Measurements from ENCODE around the gene PSG3. TPM values are rescaled to one million over a fixed set of nuclear protein-coding genes. Genes with fewer than 3 reads are reported as not detected.
"Not testable (repeated sequence)": the region's sequence is repeated elsewhere in the genome, so short reads cannot be mapped to it uniquely, and the experiment has no call there.

PSG3 gene
- 0.11 TPM for polyA plus RNA-seq (2013, experiment 1 of 2; ENCODE audit: insufficient read length)
- polyA plus RNA-seq (2013, experiment 2 of 2; ENCODE audit: insufficient read length): not detected

DNA sequence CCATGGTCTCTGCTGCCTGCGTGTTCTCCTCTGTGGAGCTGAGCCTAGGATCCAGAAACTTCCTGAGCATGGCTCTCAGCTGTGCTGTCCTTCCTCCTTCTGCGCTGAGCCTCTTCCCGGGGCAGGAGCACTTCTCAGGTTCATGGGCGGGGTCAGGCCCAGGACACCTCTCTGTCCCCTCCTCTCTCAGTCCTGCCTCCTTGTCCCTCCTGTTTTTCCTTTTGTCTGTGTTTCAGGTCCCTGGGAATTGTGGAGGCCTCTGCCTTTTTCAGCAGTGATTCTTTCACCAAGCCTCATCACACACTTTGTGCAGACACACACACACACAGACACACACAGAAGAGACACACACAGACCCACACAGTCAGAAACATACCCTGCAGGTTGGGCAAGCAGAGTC is at the start of gene PSG3:
TSS of gene PSG3 (minus strand) at position 101 of the 400 bp plus-strand sequence. CDS start at position 4, 97 bp downstream.
- DNase-seq: not testable (repeated sequence)

DNA sequence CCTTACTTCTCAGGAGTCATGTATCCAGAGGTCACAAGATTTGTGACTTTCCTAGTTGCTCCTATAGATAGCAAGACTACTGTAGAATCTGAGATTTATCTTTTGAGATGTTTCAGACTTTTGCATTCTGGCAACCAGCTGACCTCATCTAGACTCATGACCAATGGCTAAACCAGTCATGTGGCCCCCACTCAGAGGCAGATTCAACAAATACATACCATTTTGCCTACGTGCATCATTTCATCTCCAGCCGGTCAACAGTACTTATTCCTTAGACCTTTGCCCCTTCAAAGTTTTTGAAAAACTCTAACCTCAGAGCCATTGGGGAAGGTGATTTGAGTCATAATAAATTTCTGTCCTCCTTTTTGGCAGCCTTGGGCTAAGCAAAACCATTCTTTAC is 48.5 kb upstream of the PSG3 start:
- DNase-seq: not testable (repeated sequence)

DNA sequence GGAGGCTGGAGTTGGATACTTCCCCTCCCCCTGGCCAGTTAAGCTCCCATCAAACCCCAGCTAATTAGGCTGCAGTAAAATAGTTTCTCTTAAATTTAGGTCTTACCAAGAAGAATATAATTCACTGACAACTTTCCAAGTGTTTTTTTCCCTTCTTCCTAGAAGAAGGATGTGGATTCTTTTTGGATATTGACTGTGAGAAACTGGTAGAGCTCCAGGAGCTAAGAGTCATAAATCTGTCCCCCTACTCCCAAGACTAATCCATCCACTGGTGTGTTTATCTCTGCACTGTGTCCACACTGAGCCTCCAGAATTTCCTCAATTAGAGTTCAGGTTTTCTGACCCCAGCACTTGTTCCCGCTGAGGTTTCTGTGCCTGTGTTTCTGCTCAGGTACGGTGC is 47.5 kb upstream of the PSG3 start:
- not testable (repeated sequence) for DNase-seq

DNA sequence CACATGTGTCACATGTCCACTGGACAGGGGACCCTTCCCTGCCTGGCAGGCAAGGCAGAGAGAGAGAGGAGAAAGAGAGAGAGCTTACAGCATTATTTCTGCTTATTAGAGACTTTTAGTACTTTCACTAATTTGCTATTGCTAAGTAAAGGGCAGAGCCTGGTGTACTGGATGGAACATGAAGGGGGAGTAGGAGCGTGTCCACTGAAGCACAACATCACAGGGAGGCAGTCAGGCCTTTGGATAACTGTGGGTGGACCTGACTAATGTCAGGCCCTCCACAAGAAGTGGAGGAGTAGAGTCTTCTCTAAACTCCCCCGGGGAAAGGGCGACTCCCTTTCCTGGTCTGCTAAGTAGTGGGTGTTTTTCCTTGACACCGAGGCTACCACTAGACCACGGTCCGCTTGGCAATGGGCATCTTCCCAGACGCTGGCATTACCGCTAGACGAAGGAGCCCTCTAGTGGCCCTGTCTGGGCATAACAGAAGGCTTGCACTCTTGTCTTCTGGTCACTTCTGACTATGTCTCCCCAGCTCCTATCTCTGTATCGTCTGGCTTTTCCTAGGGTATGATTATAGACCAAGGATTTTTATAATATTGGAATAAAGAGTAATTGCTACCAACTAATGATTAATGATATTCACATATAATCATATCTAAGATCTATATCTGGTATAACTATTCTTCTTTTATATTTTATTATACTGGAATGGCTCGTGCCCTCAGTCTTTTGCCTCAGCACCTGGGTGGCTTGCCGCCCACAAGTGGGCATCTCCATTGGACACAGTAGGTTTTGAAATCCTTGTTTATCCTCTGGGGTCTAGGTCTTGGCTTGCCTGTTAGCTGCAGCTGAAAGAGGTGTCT is 36.7 kb upstream of the PSG3 start:
- DNase-seq: peak; percentile 64

DNA sequence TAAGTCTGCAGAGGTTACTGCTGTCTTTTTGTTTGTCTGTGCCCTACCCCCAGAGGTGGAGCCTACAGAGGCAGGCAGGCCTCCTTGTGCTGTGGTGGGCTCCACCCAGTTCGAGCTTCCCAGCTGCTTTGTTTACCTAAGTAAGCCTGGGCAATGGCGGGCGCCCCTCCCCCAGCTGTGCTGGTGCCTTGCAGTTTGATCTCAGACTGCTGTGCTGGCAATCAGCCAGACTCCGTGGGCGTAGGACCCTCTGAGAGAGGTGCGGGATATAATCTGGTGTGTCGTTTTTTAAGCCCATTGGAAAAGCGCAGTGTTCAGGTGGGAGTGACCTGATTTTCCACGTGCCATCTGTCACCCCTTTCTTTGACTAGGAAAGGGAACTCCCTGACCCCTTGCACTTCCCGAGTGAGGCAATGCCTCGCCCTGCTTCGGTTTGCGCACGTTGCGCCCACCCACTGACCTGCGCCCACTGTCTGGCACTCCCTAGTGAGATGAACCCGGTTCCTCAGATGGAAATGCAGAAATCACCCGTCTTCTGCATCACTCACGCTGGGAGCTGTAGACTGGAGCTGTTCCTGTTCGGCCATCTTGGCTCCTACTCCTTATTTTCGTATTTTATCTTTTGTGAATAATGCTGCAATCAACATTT is 34.4 kb upstream of the PSG3 start:
- DNase-seq: not testable (repeated sequence)

DNA sequence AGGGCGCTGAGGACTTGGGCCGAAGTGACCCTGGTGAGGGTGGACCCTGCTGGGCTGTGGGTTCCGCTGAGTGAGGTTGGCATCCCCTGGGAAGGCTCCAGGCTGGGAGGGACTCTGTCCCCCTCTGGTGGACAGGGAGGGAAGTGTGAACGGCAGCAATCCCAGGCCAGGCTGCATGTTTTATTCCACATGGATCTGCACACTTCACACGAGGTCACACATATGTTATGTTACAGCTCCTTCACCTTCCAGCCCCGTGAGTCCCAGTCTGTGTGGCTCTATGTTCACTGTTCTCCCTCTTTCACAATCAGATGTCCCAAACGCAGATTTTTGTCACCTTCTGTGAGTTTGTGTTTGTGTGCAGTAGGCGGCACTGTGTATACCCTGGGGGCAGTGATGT is 27.0 kb upstream of the PSG3 start:
- not testable (repeated sequence) for DNase-seq

DNA sequence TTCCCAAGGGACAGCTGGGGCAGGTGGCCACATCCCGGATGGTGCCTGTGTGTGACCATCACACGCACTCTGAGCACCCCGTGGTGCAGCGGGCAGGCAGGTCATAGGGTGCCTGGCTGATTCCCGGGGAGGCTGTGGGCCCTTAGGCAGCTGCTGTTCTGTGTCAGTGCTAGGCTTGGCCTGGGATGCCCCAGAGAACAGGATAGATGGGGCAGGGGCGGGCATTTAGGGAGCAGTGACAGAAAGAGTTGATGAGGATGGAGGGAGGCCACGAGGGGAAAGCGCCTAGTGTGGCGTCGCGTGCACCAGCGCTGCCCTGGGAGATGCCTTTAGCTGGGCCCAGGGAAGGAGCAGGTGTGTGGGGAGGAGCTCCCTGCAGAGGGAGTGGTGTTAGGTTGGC is 26.6 kb upstream of the PSG3 start:
- not testable (repeated sequence) for DNase-seq

DNA sequence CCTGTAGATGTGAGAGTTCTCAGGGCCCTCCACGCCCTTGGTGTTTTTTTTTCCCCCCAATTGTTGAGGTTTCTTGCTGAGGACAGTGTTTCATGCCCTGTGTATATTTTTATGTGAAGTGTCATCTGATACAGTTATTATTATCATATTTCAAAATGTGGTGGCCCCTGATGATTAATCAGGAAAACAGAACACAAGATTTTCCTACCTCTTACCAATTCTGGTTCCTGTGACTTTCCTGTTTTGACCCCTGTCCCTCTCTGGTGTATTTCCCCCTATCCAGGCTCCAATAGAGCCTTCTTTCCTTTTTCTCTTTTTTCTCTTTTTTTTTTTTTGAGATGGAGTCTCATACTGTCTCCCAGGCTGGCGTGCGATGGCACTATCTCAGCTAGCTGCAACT is 24.6 kb upstream of the PSG3 start:
- no peak for DNase-seq

DNA sequence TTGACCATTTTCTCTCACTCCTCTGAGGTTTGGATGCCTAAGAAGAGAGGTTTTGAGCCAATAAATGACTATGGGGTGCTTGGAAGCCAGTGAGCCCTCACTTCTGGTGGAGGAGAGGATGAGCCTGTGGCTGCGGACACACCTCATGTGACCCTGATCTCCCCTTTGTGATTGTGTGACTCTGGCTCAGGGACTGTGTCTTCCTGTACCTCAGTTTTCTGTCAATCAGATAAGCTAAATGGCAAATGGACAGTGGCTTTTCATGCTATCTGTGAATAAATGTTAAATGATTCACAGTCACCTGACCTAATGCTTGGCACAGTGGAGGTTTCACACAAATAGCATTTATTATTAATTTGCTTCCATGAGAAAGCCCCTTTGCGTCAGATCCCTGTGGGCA is 22.5 kb upstream of the PSG3 start:
- DNase-seq: no peak

DNA sequence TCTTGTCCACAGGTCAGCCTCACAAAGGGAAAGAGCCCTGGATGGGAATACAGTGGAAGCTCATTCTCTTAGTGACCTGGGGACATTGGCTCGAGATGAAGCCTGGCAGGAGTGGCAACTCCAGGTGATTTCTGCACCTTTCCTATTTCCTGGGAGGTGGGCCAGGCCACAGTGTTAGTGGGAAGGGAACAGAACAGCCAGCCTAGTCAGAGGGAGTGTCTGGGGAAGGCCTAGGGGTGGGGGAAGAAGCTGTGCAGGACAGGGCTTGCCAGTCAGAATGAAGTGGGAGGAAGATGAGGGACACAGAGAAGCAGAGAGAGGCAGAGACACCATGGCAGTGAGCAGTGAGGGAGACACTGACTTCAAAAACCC is 21.6 kb upstream of the PSG3 start:
- DNase-seq: not testable (repeated sequence)

DNA sequence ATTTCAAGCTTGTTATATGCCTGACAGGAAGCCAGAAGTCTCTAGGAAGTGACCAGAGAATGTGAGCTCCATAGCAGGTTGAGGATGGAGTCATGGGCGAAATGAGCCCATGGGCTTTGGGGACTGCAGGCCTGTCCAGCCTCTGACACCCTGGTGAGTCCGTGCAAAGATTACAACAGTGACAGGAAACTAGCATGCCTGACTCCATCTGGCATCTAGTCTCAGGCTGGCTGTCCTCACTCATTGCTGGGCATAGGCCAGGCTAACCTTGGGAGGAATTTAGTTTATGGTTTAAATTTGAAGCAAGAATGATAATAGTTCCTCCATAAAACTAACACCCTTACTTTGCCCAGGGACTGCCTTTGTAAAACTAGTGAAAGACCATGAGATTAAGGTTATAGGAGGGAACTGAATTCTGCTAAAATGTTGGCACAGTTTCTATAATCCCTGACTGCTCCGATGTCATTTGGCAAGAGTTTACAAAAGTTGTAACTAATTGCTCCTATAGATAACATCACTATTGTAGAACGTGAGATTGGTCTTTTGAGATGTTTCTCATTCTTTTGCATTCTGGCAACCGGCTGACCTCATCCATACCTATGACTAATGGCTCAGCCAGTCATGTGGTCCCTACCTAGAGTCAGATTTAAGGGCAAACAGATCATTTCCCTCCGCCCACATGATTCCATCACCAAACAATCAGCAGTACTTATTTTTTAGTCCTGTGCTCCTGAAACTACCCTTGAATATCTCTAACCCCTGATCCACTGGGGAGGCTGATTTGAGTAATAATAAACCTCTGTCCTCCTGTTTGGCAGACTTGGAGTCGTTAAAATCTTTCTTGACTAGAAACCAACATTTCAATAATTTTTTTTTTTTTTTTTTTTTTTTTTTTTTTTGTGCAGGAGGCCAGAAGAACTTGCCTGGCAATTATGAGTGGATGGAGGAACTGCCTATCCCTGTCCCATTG is 21.0 kb upstream of the PSG3 start:
- DNase-seq: peak; percentile 84

DNA sequence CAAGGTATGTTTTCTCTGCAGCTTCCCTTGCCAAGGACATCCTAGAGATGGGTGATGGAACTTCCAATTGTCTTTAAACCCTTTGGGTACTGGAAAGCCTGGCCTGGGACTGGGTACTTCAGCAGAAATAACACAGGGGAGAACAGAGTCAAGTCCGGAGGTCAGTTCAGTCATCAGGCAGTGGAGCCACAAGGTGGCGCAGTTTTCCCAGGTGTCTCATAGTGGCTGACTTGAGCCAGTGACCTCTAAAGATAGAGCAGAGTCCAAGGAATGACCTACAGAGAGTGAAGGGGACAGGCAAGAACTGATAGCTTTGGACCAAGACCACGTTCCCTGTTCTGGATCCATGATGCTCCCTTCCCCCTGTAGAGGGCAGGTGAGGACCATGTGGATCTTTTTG is 18.4 kb upstream of the PSG3 start:
- DNase-seq: not testable (repeated sequence)

DNA sequence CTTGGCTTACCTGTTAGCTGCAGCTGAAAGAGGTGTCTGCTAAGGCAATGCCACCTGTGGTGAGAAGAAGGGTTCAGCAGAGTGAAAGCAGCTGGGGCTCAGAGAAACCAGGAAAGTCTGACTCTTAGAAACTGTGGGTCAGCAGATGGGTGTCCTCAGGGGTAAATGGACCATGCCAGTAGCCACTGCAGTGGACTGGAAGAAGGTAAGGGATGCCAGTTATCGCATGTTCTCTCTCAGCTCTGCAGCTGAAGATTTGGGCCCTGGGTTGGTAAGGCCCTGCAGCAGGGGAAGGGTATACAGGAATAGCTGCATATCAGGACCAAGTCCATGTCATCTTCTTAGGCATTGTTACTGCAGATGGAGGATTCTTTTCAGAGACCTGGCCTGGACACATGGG is 12.0 kb upstream of the PSG3 start:
- DNase-seq: not testable (repeated sequence)

DNA sequence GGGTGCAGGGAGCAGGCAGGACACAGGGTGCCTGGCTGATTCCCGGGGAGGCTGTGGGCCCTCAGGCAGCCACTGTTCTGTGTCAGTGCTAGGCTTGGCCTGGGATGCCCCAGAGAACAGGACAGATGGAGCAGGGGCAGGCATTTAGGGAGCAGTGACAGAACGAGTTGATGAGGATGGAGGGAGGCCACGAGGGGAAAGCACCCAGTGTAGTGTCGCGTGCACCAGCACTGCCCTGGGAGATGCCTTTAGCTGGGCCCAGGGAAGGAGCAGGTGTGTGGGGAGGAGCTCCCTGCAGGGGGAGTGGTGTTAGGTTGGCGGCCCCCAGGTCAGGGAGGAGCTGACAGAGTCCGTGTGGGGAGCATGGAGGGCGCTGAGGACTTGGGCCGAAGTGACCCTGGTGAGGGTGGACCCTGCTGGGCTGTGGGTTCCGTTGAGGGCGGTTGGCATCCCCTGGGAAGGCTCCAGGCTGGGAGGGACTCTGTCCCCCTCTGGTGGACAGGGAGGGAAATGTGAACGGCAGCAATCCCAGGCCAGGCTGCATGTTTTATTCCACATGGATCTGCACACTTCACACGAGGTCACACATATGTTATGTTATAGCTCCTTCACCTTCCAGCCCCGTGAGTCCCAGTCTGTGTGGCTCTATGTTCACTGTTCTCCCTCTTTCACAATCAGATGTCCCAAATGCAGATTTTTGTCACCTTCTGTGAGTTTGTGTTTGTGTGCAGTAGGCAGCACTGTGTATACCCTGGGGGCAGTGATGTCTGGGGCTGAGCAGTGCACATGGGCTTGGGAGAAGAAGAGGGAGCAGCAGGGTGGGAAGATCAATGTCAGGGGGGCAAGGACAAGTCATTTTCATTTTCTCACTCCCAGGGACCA is 1.7 kb upstream of the PSG3 start:
- DNase-seq: not testable (repeated sequence)

DNA sequence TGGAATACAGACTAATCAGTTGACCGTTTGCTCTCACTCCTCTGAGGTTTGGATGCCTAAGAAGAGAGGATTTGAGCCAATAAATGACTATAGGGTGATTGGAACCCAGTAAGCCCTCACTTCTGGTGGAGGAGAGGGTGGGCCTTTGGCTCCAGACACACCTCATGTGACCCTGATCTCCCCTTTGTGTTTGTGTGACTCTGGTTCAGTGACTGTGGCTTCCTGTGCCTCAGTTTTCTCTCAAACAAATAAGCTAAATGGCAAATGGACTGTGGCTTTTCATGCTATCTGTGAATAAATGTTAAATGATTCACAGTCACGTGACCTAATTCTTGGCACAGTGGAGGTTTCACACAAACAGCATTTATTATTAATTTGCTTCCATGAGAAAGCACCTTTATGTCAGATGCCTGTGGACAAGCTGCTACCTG is 2.7 kb downstream of the PSG3 start:
- DNase-seq: peak; percentile 18

DNA sequence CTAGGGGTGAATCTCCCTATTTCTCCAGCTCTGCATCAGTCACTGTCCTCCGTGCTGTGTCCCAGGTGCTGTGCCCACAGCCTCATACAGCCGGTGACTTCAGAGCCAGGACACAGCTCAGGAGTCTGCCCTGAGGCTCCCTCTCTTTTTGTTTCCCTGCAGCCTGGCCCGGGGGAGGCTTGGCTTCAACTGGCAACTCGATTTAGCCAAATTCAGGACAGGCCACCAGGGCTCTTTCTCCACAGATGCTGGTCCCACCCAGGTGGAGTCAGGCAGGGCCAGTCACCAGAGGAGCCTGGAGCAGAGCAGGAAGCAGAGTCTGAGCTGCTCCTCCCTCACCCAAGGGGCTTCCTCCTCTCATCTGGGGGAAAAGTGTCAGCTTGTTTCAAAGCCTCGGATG is 11.9 kb downstream of the PSG3 start:
- not testable (repeated sequence) for DNase-seq

DNA sequence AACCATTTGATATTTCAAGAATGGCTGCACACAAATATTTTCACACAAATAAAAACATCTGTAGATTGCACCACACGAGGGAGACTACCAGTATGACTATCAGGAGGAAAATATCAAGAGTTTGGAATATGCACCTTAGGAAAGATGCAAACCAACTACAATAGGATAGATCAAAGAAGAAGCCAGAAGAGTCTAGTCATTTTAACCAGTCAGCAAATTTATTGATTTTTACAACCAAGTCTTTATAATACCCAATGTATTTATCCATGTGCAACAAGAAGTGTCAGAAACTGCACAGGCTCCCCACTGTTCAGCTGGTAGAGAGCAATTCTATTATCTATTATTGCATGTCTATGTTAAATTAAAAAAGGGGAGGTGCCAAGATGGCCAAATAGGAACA is 26.3 kb downstream of the PSG3 start:
- not testable (repeated sequence) for DNase-seq

DNA sequence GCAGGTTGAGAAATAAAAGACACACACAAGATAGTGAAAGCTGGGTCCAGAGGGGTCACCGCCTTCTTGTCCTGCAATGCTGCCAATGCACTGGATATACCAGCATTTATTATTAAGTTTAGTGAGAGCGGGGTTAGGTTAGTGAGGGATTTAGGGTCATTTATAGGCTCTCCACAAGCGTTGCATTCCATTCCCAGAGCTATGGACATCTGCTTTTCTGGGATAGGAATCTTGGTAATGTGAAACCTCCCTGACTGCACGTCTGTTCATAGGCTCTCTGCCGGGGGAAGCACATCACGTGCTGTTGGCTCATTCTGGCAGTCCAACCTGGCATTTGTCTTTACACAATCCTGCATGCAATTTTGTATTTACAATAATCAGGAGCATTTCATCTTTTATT is 27.5 kb downstream of the PSG3 start:
- DNase-seq: not testable (repeated sequence)

DNA sequence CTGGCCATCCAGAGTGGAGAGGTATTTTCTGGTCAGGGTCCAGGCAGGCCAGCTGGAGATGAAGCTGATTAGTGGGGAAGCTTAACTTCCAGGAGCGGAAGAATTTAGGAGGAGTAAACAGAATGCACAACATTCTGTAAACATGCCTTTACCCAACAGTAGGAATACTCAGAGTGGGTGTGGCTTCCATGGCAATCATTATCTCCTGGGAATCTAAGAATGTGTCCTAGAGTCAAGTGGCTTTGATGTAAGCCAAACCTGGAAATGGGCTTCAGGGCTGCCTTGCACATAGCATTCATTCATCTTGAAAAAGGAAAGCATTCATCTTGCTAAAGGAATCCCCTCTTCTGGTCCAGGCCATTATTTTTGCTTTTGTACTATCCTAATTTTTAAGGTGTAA is 29.3 kb downstream of the PSG3 start:
- not testable (repeated sequence) for DNase-seq

DNA sequence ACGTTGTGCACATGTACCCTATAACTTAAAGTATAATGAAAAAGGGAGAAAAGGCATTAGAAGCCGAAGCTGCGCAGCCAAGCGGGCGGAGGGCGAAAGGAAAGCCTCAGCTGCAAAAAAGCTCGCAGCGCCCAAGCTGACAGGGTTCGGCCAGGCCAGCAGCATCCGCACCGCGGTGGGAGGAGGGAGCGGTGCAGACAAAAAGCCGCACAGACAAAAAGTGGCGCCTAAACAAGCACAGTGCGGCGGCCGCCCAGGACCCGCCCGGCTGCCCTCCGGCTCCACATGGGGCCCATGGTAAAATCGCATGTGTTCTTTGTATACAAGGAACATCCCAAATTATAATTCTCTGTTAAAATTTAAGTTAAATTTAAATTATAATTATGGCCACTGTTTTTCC is 42.4 kb downstream of the PSG3 start:
- no peak for DNase-seq

DNA sequence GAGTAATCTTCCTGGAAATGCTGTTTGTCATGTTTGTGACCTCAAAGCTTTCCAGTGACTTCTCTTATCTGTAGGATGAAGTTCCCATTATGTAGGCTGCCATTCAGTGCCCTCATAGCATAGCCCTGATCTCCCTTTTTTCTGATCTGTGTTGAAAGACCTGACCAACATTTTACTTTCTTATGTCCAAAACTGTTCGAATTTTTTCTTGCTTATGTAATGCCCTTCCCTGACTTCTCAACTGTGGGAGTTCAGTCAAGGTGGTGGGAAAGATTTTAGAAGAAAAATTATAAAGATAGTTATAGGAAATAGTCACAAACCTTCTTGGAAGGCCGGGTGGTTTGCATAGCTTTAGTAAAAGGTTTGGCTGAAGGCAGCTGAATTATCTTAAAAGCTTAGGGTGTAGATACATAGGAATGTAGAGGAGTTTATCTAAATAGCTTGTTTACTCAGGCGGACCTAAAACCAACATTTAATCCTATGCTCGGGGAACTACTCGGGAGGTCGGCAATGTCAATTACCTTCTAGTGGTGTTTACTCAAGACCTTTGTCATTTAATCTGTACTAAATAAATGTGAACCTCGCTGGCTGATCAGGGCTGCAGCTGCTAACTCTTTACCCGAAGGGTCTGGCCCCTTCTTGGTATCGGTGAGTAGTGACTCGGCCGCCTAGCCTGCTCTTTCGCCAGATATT is 44.3 kb downstream of the PSG3 start:
- DNase-seq: no peak
